ENCODE measurements around the gene FGGY. TPM values are rescaled to one million over a fixed set of nuclear protein-coding genes. Genes with fewer than 3 reads are reported as not detected.

FGGY gene
- total and polyA plus RNA-seq, 11 donors: 7.2 to 42.9 (median 32.0) TPM

- H3K27me3 ChIP-seq: no peaks in the 10 kb centered on the region
Observed at GRCh38 chr1:59560807-59561450, 264.0 kb downstream of the FGGY start.

GRCh38 chr1:59561796-59562195 lies 264.9 kb downstream of the FGGY start:
- DNase-seq (no peak), ATAC-seq (no peak)
- intact Hi-C loops (cut with DNase I): no loop called here
- Histone ChIP-seq H3K27me3 (no peaks in the 10 kb centered on the region), H3K27ac (no peak overlapping the region), H3K9me3 (peaks cover 0 to 20% (median 4%) of the 10 kb centered on the region in 12 donors), H3K4me3 (no peak overlapping the region), H3K4me1 (peaks cover 0 to 3% (median 0%) of the 10 kb centered on the region in 12 donors), H3K36me3 (peaks cover 0 to 8% (median 0%) of the 10 kb centered on the region in 9 donors)
- TF ChIP-seq CTCF (IDR thresholded peaks at IDR 0.05): no peak
- TF ChIP-seq POLR2A (IDR thresholded peaks at IDR 0.05): no peak
- WGBS, 4 donors: 84 to 97% (median 89%) methylated on average over 1 of the region's 1 CpG

More at GRCh38 chr1:59560807-59561450, 264.0 kb downstream of the FGGY start:
- Histone ChIP-seq H3K4me3 (no peak overlapping the region), H3K4me1 (peaks cover 0 to 3% (median 0%) of the 10 kb centered on the region in 12 donors), H3K36me3 (peaks cover 0 to 8% (median 0%) of the 10 kb centered on the region in 9 donors), H3K27ac (no peak overlapping the region), H3K9me3 (peaks cover 0 to 20% (median 4%) of the 10 kb centered on the region in 12 donors)
- no peak for DNase-seq
- TF ChIP-seq CTCF (IDR thresholded peaks at IDR 0.05) (no peak), POLR2A (IDR thresholded peaks at IDR 0.05) (no peak)
- ATAC-seq: no peak
- intact Hi-C loops (cut with DNase I): no loop called here
- WGBS, 4 donors: 91 to 98% (median 95%) methylated on average over 6 of the region's 6 CpGs

GRCh38 chr1:59564192-59564891 lies 267.4 kb downstream of the FGGY start:
- no peak for ATAC-seq
- 78 to 85% (median 81%) methylated on average over 6 of the region's 6 CpGs for WGBS, 4 donors
- intact Hi-C loops (cut with DNase I): no loop called here
- H3K36me3 ChIP-seq: no peaks in the 10 kb centered on the region
- no peak overlapping the region for H3K27ac ChIP-seq
- peaks cover 0 to 1% (median 0%) of the 10 kb centered on the region in 12 donors for H3K9me3 ChIP-seq
- peaks cover 0 to 3% (median 0%) of the 10 kb centered on the region in 12 donors for H3K4me1 ChIP-seq
- TF ChIP-seq CTCF (IDR thresholded peaks at IDR 0.05) (no peak), POLR2A (IDR thresholded peaks at IDR 0.05) (no peak)
- no peak overlapping the region for H3K4me3 ChIP-seq
- no peak for DNase-seq
- no peaks in the 10 kb centered on the region for H3K27me3 ChIP-seq
